Stomach smooth muscle (tissue), 2 donors: ENCODE data around the gene IL1RL1.

Source experiments
- H3K27ac ChIP-seq: one replicate; pipeline ENCODE4 v1.7.0; 2013; ENCODE audit warnings: mild to moderate bottlenecking, low read length, inconsistent platforms
- H3K27me3 ChIP-seq, 2 donors: one replicate each; pipeline ENCODE4 v1.7.0; 2013; ENCODE audit warnings: low read length in 2 of 2; ENCODE audit not compliant: insufficient read depth in 2 of 2, control insufficient read depth in 1 of 2
- H3K36me3 ChIP-seq, 2 donors: one replicate each; pipeline ENCODE4 v1.7.0; 2013; ENCODE audit warnings: low read length in 2 of 2; ENCODE audit not compliant: control insufficient read depth in 2 of 2, insufficient read depth in 2 of 2
- H3K4me1 ChIP-seq: one replicate; pipeline ENCODE4 v1.7.0; 2013; ENCODE audit warnings: low read length; ENCODE audit not compliant: control insufficient read depth, insufficient read depth
- H3K4me3 ChIP-seq, 2 donors: one replicate each; pipeline ENCODE4 v1.7.0; 2013; ENCODE audit warnings: low read length in 2 of 2
- H3K9ac ChIP-seq, 2 donors: one replicate each; pipeline ENCODE4 v1.7.0; 2013; ENCODE audit warnings: low read length in 2 of 2, mild to moderate bottlenecking in 1 of 2
- H3K9me3 ChIP-seq, 2 donors: one replicate each; pipeline ENCODE4 v1.7.0; 2013; ENCODE audit warnings: low read length in 2 of 2; ENCODE audit not compliant: control insufficient read depth in 2 of 2
- donor health status: healthy.
- donor health status: Pancreatic carcinoma.

The IL1RL1 gene

DNA sequence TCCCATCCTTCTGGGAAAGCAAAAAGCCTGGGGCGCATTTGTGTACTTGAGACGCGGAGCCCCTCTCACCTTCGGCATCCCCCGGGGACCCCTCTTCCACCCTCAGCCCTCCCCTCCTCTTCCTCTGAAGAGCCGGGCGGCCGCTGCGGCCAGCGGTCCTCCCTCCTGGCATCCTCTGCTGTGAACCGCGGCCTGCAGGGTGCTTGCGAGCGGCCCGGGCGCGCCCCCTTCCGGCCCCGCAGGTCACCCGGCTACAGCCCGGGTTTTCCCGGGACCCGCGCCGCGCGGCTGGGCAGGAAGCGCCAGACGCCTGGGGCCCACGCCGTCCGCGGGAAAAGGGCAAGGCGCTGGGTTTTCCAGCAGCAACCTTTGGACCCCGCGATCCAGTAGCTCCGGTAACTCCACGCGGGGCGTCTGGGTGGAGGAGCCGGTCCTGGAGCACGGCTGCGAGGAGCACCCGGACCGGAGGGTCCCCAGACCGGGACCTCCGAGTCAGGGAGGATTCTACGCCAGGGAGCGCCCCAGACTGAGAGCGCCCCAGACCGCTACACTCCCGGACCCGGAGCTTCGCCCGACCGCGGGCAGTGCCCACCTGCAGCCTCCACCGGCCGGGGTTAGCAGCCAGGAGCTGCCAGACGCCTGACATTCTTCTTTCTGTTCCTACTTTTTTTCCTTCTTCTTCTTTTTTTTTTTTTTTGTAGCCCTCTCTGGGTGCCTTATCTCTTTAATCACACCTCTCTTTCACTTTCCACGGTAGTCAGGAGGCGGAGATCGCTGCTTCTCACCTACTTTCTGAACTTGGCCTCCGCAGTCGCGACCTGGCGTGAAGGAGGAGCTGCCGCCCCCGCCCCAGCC lies 44.4 kb downstream of the IL1RL1 start, which contains the start of gene IL18R1:
TSS of gene IL18R1 (plus strand) at position 271 of the 855 bp plus-strand sequence. CDS start 6,865 bp downstream, outside the sequence.
- Histone ChIP-seq H3K4me3 (peak within 1 kb of the TSS; percentile 75 to 80), H3K36me3 (no peaks in the 10 kb centered on the region), H3K9me3 (no peaks in the 10 kb centered on the region), H3K27ac (no peak within 1 kb of the TSS), H3K9ac (peak within 1 kb of the TSS; percentile 51 to 70), H3K27me3 (peaks cover 0 to under 1% of the 10 kb centered on the region in 2 donors), H3K4me1 (no peaks in the 10 kb centered on the region)

DNA sequence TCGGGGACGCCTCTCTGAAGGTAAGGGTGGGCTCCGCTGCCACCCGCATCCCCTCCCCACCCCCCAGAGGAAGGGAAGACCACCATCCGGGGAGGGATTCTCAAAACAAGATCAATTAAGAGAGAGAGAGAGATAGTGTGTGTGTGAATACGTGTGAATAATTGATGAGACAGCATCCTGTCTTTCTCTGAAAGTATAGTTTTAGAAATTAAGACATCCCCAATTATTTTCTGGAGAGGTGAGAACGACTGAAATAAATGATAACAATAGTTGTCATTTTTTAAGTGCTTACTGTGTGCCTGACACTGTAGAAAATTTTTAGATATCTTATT lies 45.0 kb downstream of the IL1RL1 start:
- Histone ChIP-seq H3K4me3 (peak overlapping the region; percentile 75 to 80), H3K9ac (peak overlapping the region; percentile 51 to 70), H3K9me3 (no peaks in the 10 kb centered on the region), H3K27ac (no peak overlapping the region), H3K4me1 (no peaks in the 10 kb centered on the region), H3K27me3 (no peaks in the 10 kb centered on the region), H3K36me3 (no peaks in the 10 kb centered on the region)

GRCh38 chr2:102356741-102357140 lies 45.4 kb downstream of the IL1RL1 start:
- H3K9ac ChIP-seq: no peak overlapping the region
- H3K27me3 ChIP-seq: no peaks in the 10 kb centered on the region
- peak overlapping the region in 1 of 2 donors; percentile 80 for H3K4me3 ChIP-seq
- no peaks in the 10 kb centered on the region for H3K9me3 ChIP-seq
- no peaks in the 10 kb centered on the region for H3K4me1 ChIP-seq
- H3K27ac ChIP-seq: no peak overlapping the region
- H3K36me3 ChIP-seq: no peaks in the 10 kb centered on the region

DNA sequence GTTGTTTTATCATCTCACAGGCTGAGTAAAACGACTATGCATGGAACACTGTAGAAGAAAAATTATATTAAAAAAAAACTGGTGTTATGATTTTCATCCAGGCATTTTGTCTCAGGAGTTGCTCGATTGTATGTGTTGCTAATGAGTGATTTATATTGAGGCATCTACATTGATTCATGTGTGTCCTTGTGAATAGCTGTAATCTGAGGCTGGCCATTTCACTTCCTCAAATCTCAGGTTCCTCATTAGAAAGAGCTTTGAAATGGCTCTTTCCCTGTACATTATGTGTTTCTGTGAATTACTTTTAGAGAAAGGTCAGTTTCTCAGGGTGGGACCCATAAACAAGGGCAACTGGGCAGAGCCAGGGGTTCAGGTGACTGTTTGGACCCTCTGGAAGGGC lies 46.6 kb downstream of the IL1RL1 start:
- H3K9ac ChIP-seq: no peak overlapping the region
- H3K27me3 ChIP-seq: no peaks in the 10 kb centered on the region
- no peaks in the 10 kb centered on the region for H3K9me3 ChIP-seq
- no peaks in the 10 kb centered on the region for H3K36me3 ChIP-seq
- no peak overlapping the region for H3K27ac ChIP-seq
- H3K4me1 ChIP-seq: no peaks in the 10 kb centered on the region
- no peak overlapping the region for H3K4me3 ChIP-seq

DNA sequence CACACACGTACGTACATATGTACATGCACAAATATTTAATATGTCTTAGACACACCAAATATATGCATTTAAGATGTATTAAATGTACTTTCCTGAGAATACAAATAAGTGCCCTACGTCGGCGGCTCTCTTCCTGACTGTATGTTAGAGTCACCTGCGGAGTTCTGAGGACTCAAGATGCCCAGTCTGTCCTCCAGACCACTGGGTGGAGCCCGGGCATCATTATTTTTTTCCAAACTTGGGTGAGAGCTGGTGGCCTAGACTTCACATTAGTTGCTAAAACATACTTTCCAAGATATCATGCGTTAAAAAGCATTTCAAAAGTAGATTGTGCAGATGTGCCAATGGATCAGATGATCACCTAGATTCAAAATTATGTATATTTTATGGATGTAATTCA lies 47.1 kb downstream of the IL1RL1 start:
- no peaks in the 10 kb centered on the region for H3K36me3 ChIP-seq
- H3K4me3 ChIP-seq: no peak overlapping the region
- H3K27ac ChIP-seq: no peak overlapping the region
- H3K4me1 ChIP-seq: no peaks in the 10 kb centered on the region
- no peaks in the 10 kb centered on the region for H3K9me3 ChIP-seq
- no peak overlapping the region for H3K9ac ChIP-seq
- no peaks in the 10 kb centered on the region for H3K27me3 ChIP-seq

- Histone ChIP-seq H3K27me3 (no peaks in the 10 kb centered on the region), H3K4me3 (no peak overlapping the region), H3K4me1 (no peaks in the 10 kb centered on the region), H3K9me3 (no peaks in the 10 kb centered on the region), H3K27ac (no peak overlapping the region), H3K36me3 (no peaks in the 10 kb centered on the region), H3K9ac (no peak overlapping the region)
Observed at GRCh38 chr2:102359527-102359926, 48.2 kb downstream of the IL1RL1 start.

DNA sequence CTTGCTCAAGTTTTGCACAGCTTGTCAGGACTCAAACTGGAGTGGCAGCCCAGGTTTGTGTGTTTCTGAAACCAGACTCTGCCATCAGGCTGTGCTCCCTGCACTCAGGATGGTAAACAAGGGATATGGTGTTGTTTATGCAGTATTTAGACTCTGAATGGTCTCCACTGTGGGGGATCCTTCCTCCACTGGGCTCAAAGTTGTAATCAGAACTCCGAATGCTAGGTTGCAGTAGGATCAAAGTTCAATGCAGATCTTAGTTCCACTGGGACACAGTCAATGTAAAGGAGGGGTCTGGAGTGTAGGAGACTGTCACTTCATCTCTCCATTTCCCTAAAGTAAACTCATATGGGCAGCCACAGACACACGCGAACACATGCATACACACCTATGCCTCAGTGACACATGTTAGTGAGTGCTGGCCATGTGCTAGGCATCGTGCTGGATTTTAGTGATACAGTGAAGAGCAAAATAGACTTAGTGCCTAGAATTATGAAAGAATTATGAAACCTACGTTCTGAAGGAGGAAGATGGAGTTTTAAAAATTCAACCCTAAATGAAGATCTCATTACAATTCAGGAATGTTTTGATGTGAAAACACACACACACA lies 50.4 kb downstream of the IL1RL1 start:
- no peak overlapping the region for H3K27ac ChIP-seq
- H3K27me3 ChIP-seq: no peaks in the 10 kb centered on the region
- no peaks in the 10 kb centered on the region for H3K4me1 ChIP-seq
- no peak overlapping the region for H3K9ac ChIP-seq
- peaks cover 0 to 2% of the 10 kb centered on the region in 2 donors for H3K36me3 ChIP-seq
- peaks cover 0 to 1% of the 10 kb centered on the region in 2 donors for H3K9me3 ChIP-seq
- no peak overlapping the region for H3K4me3 ChIP-seq

GRCh38 chr2:102365763-102366162 lies 54.4 kb downstream of the IL1RL1 start:
- no peak overlapping the region for H3K4me3 ChIP-seq
- H3K27me3 ChIP-seq: no peaks in the 10 kb centered on the region
- no peak overlapping the region for H3K27ac ChIP-seq
- H3K36me3 ChIP-seq: peaks cover 0 to 2% of the 10 kb centered on the region in 2 donors
- no peaks in the 10 kb centered on the region for H3K4me1 ChIP-seq
- H3K9me3 ChIP-seq: peaks cover 0 to 1% of the 10 kb centered on the region in 2 donors
- H3K9ac ChIP-seq: no peak overlapping the region

DNA sequence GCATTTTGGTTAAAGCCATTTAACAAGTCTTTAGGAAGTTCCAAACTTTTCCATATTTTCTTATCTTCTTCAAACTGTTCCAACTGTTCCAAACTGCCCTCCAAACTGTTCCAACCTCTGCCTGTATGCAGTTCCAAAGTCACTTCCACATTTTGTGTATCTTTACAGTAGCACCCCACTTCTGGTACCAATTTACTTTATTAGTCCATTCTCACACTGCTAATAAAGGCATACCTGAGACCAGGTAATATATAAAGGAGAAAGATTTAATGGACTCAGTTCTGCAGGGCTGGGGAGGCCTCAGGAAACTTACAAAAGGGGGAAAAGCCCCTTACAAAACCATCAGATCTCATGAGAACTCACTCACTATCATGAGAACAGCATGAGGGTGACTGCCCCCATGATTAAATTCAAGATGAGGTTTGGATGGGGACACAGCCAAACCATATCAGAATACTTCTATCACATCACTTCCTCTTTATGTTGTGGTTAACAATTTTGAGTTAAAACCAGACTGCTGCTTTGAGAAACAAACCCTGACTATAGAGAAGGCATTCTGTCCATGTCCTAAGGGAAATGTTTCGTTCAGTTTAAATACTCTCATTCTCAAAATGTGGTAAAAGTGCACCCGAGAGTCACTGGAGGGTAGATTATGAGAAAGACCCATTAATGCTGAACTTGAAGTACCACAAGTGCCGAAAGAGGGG lies 55.2 kb downstream of the IL1RL1 start:
- H3K27me3 ChIP-seq: no peaks in the 10 kb centered on the region
- peaks cover 0 to 1% of the 10 kb centered on the region in 2 donors for H3K9me3 ChIP-seq
- H3K4me3 ChIP-seq: no peak overlapping the region
- no peak overlapping the region for H3K27ac ChIP-seq
- H3K4me1 ChIP-seq: no peaks in the 10 kb centered on the region
- H3K36me3 ChIP-seq: peaks cover 0 to 2% of the 10 kb centered on the region in 2 donors
- H3K9ac ChIP-seq: no peak overlapping the region

DNA sequence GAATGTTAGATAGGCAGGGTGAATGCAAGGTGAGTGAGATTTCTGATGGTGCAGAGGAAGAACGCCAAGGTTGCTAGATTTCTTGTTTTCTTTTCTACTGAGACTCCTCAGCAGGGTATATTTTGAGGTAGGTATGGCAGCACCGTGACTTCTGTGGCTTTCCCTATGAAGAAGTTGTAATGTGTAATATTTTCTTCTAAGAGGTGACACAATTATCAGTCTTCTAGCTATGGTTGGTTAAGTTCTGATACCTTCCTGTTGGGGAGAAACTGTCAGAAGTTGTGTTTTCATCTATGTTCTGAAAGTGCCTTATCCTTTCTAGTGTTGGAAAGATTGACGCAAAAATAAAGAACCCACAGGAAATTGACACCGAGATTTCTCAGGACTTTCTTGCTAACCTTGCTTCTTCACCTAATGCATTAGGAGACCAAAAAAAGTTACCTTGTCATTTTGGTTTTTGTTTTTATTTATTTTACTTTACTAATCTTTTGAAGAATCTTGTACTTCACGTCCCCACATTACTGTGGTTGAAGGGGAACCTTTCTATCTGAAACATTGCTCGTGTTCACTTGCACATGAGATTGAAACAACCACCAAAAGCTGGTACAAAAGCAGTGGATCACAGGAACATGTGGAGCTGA lies 56.1 kb downstream of the IL1RL1 start:
- Histone ChIP-seq H3K9me3 (peaks cover 0 to 1% of the 10 kb centered on the region in 2 donors), H3K27me3 (no peaks in the 10 kb centered on the region), H3K36me3 (peaks cover 0 to 2% of the 10 kb centered on the region in 2 donors), H3K4me3 (no peak overlapping the region), H3K9ac (no peak overlapping the region), H3K4me1 (no peaks in the 10 kb centered on the region), H3K27ac (no peak overlapping the region)
